Osteoblast (primary cell): ENCODE measurements around the gene STARD7. TPM values are rescaled to one million over a fixed set of nuclear protein-coding genes. Genes with fewer than 3 reads are reported as not detected.

Source experiments
- DNase-seq: peaks from one replicate; pipeline ENCODE4 v3.0.0; 2011; ENCODE audit warnings: low spot score, mixed read lengths; ENCODE audit not compliant: insufficient read length; ENCODE audit errors: missing footprints
- H2AFZ ChIP-seq: 2 replicates; pipeline ENCODE4 v1.6.0; 2011; ENCODE audit warnings: mild to moderate bottlenecking, low read length
- H3K27ac ChIP-seq: 2 replicates; pipeline ENCODE4 v1.5.1; 2011; ENCODE audit warnings: mild to moderate bottlenecking, low read depth, low read length, moderate library complexity
- H3K27me3 ChIP-seq: 2 replicates; pipeline ENCODE4 v1.6.0; 2012; ENCODE audit warnings: mild to moderate bottlenecking, control low read depth, inconsistent platforms, low read length, moderate library complexity; ENCODE audit not compliant: insufficient read depth
- H3K36me3 ChIP-seq: 2 replicates; pipeline ENCODE4 v1.5.1; 2011; ENCODE audit warnings: mild to moderate bottlenecking, low read length, control low read depth, moderate library complexity; ENCODE audit not compliant: insufficient read depth
- H3K4me1 ChIP-seq: 2 replicates; pipeline ENCODE4 v1.5.1; 2011; ENCODE audit warnings: mild to moderate bottlenecking, low read length, control low read depth, moderate library complexity; ENCODE audit not compliant: insufficient read depth
- H3K4me2 ChIP-seq: 2 replicates; pipeline ENCODE4 v1.6.0; 2011; ENCODE audit warnings: mild to moderate bottlenecking, low read length; ENCODE audit not compliant: insufficient read depth
- H3K4me3 ChIP-seq: fragments of 200-600 bp; sonication (generic); 3 replicates; pipeline ENCODE4 v1.5.1; 2012; ENCODE audit warnings: mild to moderate bottlenecking, low read length, inconsistent platforms; ENCODE audit not compliant: insufficient read depth
- H3K79me2 ChIP-seq: 2 replicates; pipeline ENCODE4 v1.6.0; 2012; ENCODE audit warnings: mild to moderate bottlenecking, low read length, control low read depth, inconsistent platforms; ENCODE audit not compliant: insufficient read depth
- H3K9me3 ChIP-seq: 2 replicates; pipeline ENCODE4 v1.5.1; 2011; ENCODE audit warnings: low read depth, low read length, control low read depth
- H4K20me1 ChIP-seq: 2 replicates; pipeline ENCODE4 v1.6.0; 2012; ENCODE audit warnings: mild to moderate bottlenecking, low read length, control low read depth; ENCODE audit not compliant: insufficient read depth
- total RNA-seq: library from RNA; depleted of rRNA; stranded (reverse); fragments of >200 nt; gene quantifications from 2 replicates; pipeline ENCODE4 v1.2.3, GENCODE V29; 2012
- TF ChIP-seq, protein P1 (sequence below): IDR thresholded peaks from 2 replicates; pipeline ENCODE4 v1.5.1; 2011; ENCODE audit warnings: mild to moderate bottlenecking, low read depth, low read length, moderate library complexity; ENCODE audit errors: extremely low read depth

STARD7 gene
- total RNA-seq, 1 donor, result 163 TPM

DNA sequence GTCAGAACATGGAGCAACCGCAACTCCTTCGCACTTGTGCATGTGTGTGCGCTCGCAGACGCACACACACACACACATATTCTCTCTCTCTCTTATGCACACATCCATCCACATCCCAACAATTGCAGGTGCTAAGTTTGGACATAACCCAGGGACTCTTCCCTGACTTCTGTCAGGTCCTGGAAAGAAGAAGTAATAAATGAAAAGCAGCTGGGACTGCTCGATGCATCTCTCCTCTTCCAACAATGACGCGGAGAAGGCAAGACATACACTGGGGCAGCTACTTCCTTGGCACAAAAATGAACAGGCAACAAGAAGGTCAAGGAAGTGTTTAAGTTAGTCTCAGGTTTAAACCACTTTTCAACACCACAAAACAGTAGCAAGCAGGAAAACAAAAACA, 23.6 kb downstream of the STARD7 start:
- no peak for DNase-seq
- Histone ChIP-seq H3K4me3 (no peak overlapping the region), H3K27ac (no peak overlapping the region), H2AFZ (no peak overlapping the region), H3K4me2 (no peak overlapping the region), H3K36me3 (peaks cover 42% of the 10 kb centered on the region), H3K79me2 (peaks cover 3% of the 10 kb centered on the region), H4K20me1 (peaks cover 19% of the 10 kb centered on the region), H3K4me1 (peaks cover 16% of the 10 kb centered on the region), H3K9me3 (no peaks in the 10 kb centered on the region), H3K27me3 (no peaks in the 10 kb centered on the region)
- TF ChIP-seq, protein P1, sequence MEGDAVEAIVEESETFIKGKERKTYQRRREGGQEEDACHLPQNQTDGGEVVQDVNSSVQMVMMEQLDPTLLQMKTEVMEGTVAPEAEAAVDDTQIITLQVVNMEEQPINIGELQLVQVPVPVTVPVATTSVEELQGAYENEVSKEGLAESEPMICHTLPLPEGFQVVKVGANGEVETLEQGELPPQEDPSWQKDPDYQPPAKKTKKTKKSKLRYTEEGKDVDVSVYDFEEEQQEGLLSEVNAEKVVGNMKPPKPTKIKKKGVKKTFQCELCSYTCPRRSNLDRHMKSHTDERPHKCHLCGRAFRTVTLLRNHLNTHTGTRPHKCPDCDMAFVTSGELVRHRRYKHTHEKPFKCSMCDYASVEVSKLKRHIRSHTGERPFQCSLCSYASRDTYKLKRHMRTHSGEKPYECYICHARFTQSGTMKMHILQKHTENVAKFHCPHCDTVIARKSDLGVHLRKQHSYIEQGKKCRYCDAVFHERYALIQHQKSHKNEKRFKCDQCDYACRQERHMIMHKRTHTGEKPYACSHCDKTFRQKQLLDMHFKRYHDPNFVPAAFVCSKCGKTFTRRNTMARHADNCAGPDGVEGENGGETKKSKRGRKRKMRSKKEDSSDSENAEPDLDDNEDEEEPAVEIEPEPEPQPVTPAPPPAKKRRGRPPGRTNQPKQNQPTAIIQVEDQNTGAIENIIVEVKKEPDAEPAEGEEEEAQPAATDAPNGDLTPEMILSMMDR, result no peak

DNA sequence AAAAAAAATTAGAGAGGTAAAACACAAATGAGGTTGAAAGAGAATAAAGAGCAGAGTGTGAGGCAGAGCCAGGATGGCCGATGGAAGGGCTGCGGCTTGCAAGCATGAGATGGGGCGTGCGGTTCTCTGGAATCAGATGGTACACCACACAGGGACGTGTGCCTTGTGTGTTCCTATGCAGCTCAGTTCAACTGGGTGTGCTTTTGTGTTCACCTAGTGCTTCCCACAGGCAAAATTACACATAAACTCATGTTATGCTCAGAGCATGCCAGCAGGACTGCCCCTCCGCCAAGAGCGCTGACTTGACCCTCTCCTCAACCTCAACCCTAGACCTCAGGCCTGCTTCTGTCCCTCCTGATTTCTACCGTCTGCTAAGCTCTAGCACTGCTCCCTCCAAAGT, 24.4 kb downstream of the STARD7 start:
- H3K4me3 ChIP-seq, result no peak overlapping the region
- H3K4me1 ChIP-seq, result peaks cover 16% of the 10 kb centered on the region
- DNase-seq, result no peak
- peaks cover 3% of the 10 kb centered on the region for H3K79me2 ChIP-seq
- H3K27me3 ChIP-seq, result no peaks in the 10 kb centered on the region
- H3K36me3 ChIP-seq, result peaks cover 36% of the 10 kb centered on the region
- no peak overlapping the region for H2AFZ ChIP-seq
- no peak overlapping the region for H3K27ac ChIP-seq
- no peaks in the 10 kb centered on the region for H3K9me3 ChIP-seq
- H3K4me2 ChIP-seq, result no peak overlapping the region
- peaks cover 19% of the 10 kb centered on the region for H4K20me1 ChIP-seq
- TF ChIP-seq, protein P1, result no peak

DNA sequence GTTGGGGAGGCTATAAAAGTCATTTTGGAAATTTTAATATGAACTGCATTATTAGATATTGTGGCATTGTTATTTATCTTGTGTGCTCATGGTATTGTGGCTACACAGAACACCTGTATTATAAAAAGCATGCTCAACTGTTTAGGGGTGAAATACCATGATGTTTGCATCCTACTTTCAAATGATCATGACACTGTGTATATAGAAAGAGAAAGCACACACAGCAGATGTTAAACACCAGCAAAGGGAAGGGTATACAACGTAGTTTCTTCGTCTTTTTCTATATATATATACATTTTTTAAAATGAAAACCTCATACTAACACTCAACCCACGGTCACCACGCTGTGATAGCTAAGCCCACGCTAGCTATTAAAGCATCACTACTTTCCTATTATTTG, 27.1 kb downstream of the STARD7 start:
- H3K9me3 ChIP-seq, result no peaks in the 10 kb centered on the region
- H3K27me3 ChIP-seq, result no peaks in the 10 kb centered on the region
- H3K4me1 ChIP-seq, result peaks cover 5% of the 10 kb centered on the region
- H2AFZ ChIP-seq, result no peak overlapping the region
- no peak overlapping the region for H3K4me2 ChIP-seq
- TF ChIP-seq, protein P1, result no peak
- no peak for DNase-seq
- no peak overlapping the region for H3K27ac ChIP-seq
- no peak overlapping the region for H3K4me3 ChIP-seq
- H3K79me2 ChIP-seq, result peaks cover 3% of the 10 kb centered on the region
- peaks cover 27% of the 10 kb centered on the region for H3K36me3 ChIP-seq
- H4K20me1 ChIP-seq, result peaks cover 10% of the 10 kb centered on the region

DNA sequence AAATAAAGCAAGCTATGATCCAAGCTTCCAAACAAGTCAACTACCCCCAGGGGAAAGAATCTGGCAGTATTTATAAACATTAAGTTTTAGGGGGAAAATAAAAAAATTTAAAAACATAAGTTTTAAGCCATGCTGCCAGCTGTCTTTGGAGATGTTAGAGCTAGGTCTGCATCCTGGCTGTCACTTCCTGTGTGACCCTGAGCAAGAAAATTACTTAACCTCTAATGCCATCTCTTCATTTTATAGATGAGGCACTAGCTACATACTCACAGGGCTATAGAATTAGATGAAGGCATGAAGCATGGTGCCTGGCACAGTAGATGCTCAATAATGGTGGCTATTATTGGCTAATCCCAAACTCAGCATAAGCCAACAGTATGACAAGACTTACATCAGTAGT, 28.1 kb downstream of the STARD7 start:
- Histone ChIP-seq H3K27ac (no peak overlapping the region), H4K20me1 (peaks cover 8% of the 10 kb centered on the region), H3K4me2 (no peak overlapping the region), H3K4me1 (peaks cover 14% of the 10 kb centered on the region), H2AFZ (no peak overlapping the region), H3K79me2 (no peaks in the 10 kb centered on the region), H3K36me3 (peaks cover 17% of the 10 kb centered on the region), H3K4me3 (no peak overlapping the region), H3K9me3 (no peaks in the 10 kb centered on the region), H3K27me3 (no peaks in the 10 kb centered on the region)
- no peak for DNase-seq
- TF ChIP-seq, protein P1, result no peak
